GM19025 (cell line): Measurements from ENCODE around the gene APOE.

Experiments
- ATAC-seq: cut with Tn5 transposase; IDR thresholded peaks from one replicate; pipeline ENCODE4 v1.9.1; 2021; ENCODE audit warnings: mild to moderate bottlenecking, low read depth, moderate library complexity; ENCODE audit not compliant: unreplicated experiment

Gene APOE

DNA sequence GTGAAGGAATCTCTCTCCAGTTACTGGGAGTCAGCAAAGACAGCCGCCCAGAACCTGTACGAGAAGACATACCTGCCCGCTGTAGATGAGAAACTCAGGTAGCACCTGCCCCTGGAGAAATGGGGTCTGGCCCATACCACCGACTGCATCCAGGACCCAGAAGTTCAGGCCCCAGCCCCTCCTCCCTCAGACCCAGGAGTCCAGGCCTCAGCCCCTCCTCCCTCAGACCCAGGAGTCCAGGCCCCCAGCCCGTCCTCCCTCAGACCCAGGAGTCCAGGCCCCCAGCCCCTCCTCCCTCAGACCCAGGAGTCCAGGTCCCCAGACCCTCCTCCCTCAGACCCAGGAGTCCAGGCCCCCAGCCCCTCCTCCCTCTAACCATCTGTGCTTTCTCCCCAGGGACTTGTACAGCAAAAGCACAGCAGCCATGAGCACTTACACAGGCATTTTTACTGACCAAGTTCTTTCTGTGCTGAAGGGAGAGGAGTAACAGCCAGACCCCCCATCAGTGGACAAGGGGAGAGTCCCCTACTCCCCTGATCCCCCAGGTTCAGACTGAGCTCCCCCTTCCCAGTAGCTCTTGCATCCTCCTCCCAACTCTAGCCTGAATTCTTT lies 43.3 kb downstream of the APOE start:
- no peak for ATAC-seq

- no peak for ATAC-seq
Measured at GRCh38 chr19:44949550-44949949, 44.0 kb downstream of the APOE start.

DNA sequence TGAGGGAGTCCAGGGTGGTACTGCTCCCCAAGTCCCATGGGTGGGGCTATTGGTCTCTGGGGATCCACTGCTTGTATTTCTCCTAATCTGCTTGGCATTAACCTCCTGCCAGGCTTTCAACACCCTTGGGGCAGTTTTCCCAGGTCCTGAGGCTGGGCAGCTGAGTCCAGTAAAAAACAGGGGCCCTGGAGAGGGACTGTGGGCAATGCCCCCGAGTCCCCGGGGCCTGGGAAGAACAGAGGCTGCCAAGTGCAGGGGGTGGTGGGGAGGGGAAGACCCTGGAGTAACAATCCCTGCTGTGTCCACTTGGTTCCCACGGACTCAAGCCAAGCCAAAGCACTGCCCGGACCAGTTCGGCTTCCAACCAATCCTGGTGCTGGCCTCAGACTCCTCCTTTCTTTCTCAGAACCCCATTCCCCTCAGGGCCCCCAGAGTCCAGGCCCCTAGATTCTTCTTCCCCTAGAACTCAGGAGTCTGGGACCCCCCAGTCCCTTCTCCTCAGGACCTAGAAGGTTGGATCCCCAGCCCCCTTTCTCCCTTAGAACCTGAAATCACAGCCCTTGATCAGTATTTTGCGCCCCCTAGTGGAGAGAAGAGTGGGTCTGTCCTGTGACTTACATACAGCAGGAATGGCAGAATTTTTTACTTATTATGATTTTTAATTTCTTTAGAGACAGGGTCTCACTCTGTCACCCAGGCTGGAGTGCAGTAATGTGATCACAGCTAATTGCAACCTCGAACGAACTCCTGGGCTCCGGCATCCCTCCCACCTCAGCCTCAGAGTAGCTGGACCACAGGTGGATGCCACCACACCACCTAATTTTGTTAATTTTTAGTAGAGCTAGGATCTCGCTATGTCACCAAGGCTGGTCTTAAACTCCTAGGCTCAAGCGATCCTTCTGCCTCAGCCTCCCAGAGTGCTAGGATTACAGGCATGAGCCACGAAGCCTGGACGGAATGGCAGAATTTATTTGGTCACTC lies 45.9 kb downstream of the APOE start:
- no peak for ATAC-seq

GRCh38 chr19:44954278-44954648 lies 48.7 kb downstream of the APOE start:
- ATAC-seq: no peak

DNA sequence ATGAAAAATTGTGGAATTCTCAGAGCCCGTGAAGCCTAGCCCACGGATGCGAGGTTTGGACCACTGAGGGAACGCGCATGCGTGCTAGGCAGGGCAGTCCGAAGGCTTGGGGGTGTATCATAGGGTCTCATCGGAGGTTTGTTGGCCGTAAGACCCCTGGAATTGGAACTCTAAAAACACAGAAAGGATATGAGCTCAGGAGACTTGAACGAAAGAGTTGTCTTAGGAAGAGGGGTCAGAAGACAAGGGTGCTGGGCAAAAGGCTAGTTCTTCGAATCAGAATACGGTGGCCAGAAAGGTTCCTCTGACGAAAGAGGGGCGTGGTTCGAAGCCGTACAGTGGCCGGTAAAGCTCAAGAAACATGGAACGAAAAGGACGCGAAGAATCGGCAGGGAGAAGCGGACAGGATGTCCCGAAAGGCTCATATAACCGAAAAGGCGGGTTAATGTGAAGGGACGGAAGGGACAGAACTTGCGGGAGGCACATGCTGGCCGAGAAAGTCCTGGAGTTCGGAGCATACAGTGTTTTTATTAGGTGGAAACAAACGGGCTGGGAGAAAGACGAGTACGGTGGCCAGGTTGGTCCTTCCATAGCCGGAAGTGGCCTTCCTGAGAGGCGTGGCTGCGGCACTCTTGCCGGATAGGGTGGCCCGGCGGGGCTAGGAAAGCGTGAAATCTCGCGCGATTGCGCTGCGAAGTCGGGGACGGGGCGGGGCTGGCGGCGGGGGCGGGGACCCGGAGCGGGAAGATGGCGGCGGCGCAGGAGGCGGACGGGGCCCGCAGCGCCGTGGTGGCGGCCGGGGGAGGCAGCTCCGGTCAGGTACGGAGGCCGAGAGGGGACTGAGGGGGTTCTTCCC lies 49.3 kb downstream of the APOE start, which contains the start of gene CLPTM1:
Gene CLPTM1, plus strand, starts transcription at position 732 of the 856 bp plus-strand sequence. Its CDS starts 16 bp downstream, at position 748.
- peak; percentile 75 for ATAC-seq

- peak; percentile 11 for ATAC-seq
Measured at GRCh38 chr19:44955505-44956439, 50.2 kb downstream of the APOE start.

DNA sequence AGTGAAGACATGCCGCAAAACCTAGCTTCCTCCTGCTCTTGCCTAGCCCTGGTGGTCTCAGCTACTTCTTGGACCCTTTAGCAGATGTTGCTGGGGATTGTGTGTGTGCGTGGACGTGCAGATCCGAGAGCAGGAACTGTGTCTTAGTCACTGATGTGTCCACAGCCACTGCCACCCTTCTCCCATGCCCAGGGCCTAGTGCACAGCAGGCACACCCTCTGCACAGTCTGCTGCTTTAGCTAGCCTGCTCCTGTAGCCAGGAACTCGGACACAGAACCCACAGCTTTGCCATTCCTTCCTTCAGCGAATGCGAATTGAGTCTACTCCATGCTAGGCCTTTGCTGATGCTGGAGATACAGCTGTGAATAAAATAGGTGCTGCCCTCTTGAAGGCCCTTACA lies 51.9 kb downstream of the APOE start:
- no peak for ATAC-seq

DNA sequence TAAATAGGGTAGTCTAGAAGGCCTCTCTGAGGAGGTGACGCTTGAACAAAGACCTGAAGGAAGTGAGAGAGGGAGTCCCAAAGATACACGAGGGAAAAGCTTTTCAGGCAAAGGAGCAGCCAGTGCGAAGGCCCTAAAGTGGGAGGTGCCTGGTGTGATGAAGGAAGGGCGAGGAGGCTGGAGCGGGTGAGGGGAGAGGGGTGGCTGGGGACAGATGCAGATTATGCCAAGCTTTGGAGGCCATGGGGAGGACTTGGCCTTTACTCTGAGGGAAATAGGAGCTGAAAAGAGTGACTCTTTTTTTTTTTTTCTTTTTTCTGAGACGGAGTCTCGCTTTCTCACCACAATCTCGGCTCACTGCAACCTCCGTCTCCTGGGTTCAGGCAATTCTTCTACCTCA lies 52.5 kb downstream of the APOE start:
- no peak for ATAC-seq
